Left cardiac atrium (tissue), 4 donors: ENCODE data around the gene NOP9. TPM values are rescaled to one million over a fixed set of nuclear protein-coding genes. Genes with fewer than 3 reads are reported as not detected.
A peak's percentile ranks its signal among the peaks of the same experiment; 100 is the strongest.

Experiments used
- ATAC-seq, 2 donors: fragments of 200-7000 bp; cut with Tn5 transposase; one replicate each; pipeline ENCODE4 v1.9.1; 2020; ENCODE audit warnings: mild to moderate bottlenecking in 2 of 2, moderate library complexity in 2 of 2
- DNase-seq: peaks from one replicate; pipeline ENCODE4 v3.0.0-alpha.2; 2020
- intact Hi-C, 2 donors: fragments of 100-400 bp; cut with DNase I; formaldehyde crosslinking; loops; one replicate each; pipeline versions ENCODE4 v1.14.1 to v1.15.1; 2022 to 2023
- total RNA-seq, 2 donors: library from RNA; stranded (reverse); fragmentation: NEBNext Ultra II Directional; extraction: Animal tissue kit (Norgen Biotek cat#: 25700); gene quantifications; one replicate each; pipeline ENCODE4 v1.2.1, GENCODE V29; 2021
- donor health status: DM: no; HTN: yes; CAD: no.
- donor health status: DM: no; HTN: yes; CAD: no; lungs with severe emphysema.
- donor health status: DM: yes; HTN: yes; CAD: no.
- donor health status: Dilated cardiomyopathy.

Gene NOP9
- total RNA-seq, 2 donors from 2014 or later = 17.5 to 21.7 TPM

DNA sequence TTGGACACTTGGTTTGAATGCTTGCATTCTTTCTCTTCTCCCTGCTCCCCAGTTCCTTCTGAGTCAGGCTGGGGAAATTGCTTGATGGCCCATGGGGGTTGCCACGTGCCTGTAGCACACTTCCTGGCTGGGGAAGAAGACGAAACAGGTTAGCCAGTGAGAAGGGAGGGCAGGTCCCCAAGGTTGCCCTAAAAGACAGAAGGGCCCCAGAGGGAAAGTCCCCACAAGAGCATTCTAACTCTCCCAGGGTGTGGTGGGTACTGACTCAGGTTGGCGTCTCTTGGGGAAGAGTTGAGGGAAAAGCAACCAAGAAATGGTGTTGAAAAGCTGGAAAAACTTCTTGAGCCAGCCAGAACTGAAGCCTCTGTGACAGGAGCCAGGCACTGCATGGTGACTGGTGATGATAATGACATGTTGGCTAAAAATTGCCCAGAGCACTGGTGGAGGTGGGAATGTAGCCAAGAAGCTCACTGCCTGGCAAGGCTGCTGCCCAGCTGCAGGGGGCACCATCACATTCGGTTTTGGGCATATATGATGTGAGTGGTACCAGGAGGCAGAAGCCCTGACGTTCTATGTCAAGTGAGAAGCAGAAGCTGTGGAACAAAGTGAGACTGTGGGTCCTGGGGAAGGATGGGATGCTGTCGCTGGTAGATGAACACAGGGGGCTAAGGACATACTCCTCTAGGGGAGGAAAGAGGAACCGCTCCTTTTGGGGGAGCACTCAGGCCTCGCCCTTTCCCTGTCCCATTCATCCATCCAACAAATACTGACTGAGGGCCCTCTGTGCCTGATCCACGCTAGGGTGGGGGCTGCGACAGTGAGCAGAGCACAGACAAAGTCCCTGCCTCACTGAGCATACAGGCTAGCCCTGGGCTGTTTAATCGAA, 20.1 kb upstream of the NOP9 start:
- DNase-seq (no peak), ATAC-seq (peak; percentile 50 to 78)
- intact Hi-C loops = loop anchor here in 1 of 2 donors (5.0 kb wide), 1 partner anchor 32 kb away; no protein-coding TSS in a partner anchor

DNA sequence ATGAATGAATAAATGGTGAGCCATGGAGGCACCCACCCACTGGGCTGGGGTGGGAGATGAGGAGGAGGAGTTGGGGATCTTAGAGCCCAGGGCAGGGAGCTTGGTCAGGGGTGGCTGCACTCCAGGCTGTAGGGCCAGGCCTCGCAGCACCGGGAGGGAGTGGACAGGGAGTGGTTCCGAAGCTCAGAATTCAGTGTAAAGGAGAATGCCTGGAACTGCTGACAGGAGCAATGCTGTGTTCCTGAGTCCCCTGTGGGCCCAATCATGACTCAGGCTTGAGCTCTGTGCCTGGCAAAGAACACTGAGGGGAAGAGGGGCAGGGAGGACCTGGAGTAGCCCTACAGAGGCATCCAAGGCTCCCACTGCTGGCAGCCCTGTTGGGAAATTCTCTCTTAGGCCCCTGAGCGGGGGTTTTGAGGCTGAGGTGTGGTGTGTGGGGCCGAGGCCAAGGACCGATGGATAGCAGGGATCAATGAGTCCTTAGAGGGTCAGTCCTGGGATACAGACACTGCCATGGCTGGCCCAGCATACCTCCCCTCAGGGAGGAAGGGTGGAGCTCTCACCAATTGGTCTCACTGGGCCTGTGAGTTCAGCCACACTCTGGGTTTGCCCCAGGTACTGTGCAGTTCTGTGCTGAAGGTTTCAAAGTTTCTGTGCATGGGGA, 18.7 kb upstream of the NOP9 start:
- DNase-seq (no peak), ATAC-seq (peak; percentile 6 to 57)
- intact Hi-C loops = loop anchor here in 1 of 2 donors (5.0 kb wide), 1 partner anchor 34 kb away; no protein-coding TSS in a partner anchor

DNA sequence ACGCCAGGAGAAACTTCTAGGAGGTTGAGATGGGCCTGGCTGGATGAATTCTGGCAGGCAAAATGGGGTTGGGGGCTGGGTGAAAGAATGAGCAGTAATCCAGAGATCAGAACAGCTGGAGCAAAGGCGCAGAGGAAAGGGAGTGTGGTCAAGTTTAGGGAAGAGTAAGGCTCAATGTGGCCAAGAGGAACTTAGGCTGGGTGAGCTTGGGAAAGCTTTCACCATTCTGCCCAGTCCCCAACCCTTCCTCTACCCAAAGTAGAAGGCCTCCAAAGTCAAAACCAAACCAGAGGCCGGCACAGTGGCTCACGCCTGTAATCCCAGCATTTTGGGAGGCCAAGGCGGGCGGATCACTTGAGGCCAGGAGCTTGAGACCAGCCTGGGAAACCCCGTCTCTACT, 18.0 kb upstream of the NOP9 start:
- intact Hi-C loops = loop anchor here in 1 of 2 donors (5.0 kb wide), 1 partner anchor 34 kb away; no protein-coding TSS in a partner anchor
- ATAC-seq (no peak), DNase-seq (no peak)

DNA sequence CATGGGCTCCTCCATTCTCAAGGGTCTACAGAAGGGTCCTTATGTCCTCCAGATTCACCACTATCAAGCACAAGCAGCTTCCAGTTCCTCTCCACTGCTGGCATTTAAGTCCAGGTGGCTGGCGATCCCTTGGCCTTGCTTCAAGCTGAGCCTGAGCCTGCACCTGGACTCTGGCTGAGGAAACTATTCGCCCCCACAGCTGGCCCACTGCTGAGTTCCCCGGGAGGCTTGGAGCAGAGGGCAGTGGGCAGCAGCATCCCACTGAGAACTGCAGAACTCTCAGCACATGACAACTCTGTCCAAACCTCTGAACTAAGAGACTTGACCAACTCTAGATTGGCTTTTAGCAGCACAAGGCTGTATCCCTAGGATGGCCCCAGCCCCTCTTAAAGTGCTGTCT, 16.9 kb upstream of the NOP9 start:
- ATAC-seq = no peak
- intact Hi-C loops = loop anchor here in 1 of 2 donors (5.0 kb wide), 1 partner anchor 35 kb away; no protein-coding TSS in a partner anchor
- no peak for DNase-seq

DNA sequence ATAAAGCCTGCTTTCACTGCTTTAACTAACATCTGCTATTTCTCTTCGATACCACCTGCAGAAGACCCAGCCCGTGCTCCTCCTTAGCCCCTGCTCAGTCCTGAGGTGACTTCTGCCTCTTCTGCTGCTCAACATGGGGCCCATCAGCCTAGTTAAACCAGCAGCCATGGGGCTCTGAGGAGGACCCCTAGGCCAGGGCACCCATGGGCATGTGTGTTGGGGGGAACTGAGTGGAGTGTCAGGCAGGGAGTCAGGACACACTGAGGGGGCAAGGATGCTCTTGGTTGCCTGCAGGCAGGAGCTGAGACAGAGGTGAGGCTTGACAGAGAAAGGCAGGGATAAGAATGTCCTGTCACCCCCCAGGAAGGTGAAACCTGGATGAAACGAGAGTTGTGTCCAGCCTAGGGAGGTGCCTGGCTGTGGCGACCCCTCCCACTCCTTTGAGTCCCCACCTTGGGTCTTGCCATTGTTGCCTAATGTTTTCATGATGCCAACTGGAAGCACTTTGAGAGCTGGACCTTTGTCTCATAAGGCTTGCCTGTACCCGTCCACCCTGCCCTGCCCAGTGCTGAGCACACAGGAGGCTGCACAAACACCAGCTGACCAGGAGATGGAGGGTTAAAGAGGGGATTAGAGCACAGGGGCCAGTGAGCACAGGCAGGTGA, 15.7 kb upstream of the NOP9 start:
- no peak for ATAC-seq
- intact Hi-C loops = loop anchor here in 1 of 2 donors (5.0 kb wide), 1 partner anchor 37 kb away; no protein-coding TSS in a partner anchor
- DNase-seq = no peak

DNA sequence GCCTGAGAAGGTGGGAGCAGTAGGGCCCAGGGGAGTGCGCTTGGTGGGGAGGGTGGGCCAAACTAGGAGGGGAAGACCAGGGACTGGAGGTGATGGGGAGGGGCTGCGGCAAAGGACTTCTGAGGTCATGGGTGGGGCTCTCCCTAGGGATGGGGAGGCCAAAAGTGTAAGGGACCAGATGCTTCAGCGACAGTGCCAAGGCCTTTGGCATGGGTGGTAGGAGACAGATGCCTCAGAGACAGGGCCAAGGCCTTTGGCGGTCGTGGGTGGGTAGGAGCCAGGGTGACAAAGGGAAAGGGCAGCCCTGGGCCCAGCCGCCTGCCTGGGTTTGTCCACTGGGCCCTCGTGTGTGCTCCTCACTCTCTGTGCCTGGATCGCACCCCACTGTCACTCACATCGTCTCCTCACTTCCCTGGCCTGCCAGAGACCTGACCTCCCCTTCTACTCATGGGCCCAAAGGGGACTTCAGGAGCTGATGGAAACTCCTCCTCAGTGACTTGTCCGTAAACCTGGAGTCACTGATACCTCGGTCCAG, 15.1 kb upstream of the NOP9 start:
- ATAC-seq = no peak
- intact Hi-C loops = loop anchor here in 1 of 2 donors (5.0 kb wide), 1 partner anchor 37 kb away; no protein-coding TSS in a partner anchor
- no peak for DNase-seq

DNA sequence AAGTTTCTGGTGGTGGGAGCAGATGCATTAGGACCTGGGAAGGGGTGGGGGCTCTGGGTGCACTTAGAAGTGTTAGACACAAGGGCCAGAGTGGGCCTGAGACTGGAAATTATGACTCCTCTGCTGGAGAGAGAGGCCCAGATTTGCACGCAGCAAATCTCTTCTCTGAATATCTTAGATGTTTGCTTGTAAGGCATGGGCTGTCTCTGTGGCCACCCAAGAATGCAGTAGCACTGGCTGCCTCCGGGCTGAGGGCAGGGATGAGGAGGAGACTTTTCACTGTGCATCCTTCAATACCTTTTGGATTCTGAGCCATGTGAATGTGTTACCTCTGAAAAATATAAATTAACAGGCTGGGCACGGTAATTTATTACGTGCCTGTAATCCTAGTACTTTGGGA, 14.3 kb upstream of the NOP9 start:
- DNase-seq (no peak), ATAC-seq (no peak)
- intact Hi-C loops = no loop called here

DNA sequence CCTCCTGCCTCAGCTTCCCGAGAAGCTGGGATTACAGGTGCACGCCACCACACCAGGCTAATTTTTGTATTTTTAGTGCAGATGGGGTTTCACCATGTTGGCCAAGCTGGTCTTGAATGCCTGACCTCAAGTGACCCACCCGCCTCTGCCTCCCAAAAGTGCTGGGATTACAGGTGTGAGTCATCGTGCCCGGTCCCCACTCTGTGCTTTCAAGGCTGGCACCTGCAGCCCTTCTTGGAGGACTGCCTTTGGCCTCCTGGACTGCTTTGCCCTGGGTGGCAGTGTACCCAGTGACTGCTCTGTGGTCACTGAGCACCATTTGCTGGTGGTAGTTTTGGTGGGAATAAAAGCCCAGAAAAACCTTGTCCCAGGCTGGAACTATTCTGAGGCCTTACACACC, 12.7 kb upstream of the NOP9 start:
- intact Hi-C loops = no loop called here
- DNase-seq = no peak
- no peak for ATAC-seq

DNA sequence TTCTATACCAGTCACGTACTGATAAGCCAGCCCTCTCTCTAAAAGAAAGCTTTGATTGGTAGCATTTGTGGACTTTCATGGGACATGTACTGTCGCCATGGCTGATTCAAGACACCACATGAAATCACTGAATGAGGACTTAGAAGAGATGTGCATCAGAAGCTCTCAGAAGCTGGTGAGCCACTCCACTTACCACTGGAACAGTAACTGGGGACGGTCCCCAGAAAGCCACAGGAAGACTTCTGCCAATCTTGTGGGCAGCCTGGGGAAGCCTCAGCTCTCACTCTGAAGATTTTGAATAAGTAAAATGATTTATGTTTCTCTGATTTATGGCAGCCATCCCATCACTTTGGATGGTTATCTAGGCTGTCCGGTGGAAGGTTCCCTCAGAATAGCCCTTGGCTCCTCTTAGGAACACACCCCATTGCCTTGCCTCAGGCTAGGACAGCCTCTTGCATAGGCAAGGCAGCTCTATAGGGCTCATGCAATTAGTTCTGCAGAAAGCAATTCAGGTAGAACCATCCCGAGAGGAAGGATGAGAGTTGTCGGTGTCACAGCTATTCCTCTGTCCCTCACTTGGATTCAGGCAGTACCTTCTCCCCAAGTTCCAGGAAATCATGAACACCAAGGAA, 9.9 kb upstream of the NOP9 start:
- ATAC-seq (no peak), DNase-seq (no peak)
- intact Hi-C loops = no loop called here

DNA sequence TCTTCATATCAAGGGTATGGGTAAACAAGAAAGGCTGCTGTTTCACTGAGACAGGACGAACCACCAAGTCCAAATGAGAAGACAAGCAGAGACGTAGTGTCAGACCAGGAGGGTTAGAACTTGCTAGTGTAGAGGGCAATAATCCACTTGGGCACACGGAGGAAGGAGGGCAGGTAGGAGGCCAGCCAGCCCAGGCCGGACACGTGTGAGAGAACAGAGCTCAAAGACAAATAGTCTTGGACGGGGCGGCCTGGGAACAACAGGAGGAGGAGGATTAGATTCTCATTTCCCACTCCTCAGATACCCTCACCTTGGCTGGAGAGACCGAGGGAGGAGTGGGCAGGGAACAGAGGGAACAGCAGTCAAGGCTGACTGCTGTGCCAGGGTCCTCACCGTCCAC, 8.9 kb upstream of the NOP9 start:
- intact Hi-C loops = no loop called here
- ATAC-seq = no peak
- no peak for DNase-seq

DNA sequence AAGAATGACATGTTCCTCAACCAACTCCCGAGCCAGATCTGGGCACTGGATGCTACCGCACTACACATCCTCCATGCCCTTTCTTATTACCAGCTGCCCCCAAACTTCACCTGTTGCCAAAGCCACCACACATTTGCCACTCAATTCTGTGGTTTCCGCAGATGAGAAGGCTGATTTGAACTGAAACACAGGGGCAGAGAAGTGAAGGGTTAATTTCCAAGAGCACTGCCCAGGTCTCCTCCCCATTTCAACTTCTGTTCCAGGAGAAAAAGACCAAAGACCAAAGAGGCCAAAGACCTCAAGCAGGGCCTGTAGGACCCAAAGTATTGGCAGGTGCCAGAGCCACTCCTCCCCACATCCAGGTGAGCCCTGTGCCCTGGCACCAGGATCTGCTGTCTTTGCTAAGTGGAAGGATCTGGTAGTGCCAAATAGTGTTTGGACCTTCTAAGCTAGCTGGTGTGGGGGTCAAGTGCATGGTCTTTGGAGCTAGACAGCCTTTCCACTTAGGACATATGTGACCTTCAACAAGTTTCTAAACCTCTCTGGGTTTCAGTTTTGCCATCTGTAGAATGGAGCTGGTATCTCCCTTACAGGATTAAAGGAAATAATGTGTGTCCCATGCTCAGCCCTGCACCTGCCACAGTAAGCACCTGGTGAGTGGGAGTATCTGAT, 8.1 kb upstream of the NOP9 start:
- intact Hi-C loops = no loop called here
- no peak for DNase-seq
- no peak for ATAC-seq

DNA sequence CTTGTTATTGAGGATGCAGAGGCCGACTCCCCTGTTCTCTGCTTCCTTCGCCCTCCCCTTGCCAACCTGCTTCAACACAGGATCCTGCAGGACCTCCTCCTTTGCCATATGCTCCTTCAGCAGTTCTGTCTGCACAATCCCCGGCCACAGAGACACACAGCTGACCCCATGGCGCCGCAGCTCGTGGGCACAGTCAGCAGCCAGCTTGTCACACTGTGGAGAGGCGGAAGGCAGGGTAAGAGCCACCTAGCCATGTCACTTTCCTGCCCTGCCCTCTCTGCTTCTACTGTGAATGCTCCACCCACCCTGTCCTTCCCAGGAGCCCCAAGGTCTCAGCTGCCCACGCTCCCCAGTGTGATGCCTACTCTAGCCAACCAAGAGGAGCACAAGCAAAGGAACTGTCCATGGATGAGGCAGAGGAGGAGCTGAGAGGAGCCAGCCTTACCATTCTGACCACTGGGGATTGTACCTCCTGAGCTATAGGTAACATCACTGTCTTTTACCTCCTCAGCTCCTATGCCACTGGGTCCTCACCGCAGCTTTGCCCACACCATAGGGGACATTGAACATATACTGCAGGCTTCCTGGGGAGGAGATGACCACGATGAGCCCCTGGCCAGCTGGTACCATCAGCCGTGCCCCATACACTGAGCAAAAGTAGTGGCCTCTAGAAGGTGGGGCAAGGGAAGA, 7.4 kb upstream of the NOP9 start:
- no peak for DNase-seq
- intact Hi-C loops = no loop called here
- ATAC-seq = no peak

DNA sequence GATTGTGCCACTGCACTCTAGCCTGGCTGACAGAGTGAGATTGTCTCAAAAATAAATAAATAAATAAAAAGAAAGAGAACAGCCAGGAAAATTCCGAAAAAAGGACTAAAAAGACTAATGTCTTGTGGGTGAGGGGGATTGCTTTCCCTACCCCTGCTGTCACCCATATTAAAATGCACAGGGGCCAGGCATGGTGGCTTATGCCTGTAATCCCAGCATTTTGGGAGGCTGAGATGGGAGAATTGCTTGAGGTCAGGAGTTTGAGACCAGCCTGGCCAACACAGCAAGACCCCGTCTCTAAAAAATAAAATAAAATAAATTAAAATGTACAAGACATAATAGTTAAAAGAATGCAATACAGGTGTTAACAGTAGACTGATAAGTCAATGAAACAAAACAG, 6.1 kb upstream of the NOP9 start:
- DNase-seq (no peak), ATAC-seq (no peak)
- intact Hi-C loops = no loop called here

DNA sequence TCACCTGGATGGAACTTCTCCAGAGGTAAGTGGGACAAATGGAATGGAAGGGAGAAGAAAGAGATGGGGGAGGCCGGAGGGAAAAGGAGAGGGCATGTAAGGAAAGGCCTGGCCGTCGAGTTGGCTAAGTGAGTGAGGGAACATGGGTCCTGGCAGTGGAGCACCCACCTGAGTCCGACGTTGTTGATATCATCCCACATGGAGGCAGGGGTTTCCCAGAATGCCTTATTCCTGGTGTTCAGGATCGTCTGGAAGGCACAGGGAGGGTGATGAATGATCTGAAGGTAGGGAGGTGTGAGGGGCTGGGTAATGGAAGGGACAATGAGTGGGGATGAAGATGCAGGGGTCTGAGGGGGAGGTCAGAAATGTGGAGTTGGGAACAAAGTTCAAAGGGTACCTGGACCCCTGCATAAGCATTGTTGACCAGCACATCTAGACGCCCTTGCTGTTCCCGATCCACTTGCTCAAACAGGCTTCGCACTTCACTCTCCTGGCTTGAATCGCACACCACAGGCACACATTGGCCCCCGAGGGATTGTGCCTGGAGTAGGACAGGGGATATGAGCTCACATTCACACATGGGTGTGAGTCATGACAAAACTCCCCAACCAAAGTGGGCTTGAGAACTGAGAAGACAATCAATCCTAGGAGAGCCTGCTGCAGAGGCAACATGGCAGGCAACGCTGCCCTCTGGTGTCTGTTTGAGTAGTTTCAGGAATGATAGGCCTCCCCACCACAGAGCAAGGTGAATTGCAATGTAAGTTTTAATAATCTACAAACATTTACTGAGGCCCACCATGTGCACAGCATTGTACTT, 3.1 kb upstream of the NOP9 start:
- peak; percentile 55 to 71 for ATAC-seq
- intact Hi-C loops = loop anchor here in 1 of 2 donors (1.0 kb wide), 1 partner anchor 53 kb away; no protein-coding TSS in a partner anchor
- DNase-seq = peak; percentile 69

DNA sequence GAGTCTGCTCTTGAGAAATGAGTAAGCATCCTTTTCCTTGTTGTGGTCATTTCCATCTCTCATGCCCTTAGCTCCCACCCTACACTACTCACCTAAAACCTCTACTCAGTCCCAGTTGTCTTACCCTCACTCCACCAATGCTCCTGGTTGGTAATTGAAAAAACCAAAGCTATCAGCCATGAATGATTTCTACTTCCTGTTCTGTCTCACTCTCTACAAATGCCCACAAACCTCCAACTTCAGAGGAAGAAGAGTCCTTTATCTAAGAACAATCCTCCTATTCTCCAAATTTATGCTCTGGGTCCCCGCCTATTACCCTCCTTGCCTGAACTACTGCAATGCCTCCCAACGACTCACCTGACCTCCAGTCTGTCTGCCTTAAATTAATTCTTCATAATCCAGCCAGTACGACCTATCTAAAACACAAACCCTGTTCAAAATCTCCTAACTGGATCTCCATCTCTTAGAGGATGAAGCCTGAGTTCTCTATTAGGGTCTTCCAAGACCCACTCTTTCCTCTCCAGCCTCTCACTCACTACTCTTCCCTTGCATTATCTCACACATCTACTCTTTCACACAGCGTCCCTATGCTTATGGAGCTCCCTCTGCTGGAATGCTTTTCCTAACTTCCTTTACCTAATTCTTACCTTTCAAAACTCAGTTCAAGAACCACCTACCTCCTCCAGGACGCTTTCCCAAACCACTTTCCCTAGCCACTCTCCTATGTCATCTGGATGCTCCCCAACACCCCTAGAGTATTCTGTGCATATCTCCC, 2.3 kb upstream of the NOP9 start:
- intact Hi-C loops = no loop called here
- DNase-seq (no peak), ATAC-seq (peak in 1 of 2 donors; percentile 9)

DNA sequence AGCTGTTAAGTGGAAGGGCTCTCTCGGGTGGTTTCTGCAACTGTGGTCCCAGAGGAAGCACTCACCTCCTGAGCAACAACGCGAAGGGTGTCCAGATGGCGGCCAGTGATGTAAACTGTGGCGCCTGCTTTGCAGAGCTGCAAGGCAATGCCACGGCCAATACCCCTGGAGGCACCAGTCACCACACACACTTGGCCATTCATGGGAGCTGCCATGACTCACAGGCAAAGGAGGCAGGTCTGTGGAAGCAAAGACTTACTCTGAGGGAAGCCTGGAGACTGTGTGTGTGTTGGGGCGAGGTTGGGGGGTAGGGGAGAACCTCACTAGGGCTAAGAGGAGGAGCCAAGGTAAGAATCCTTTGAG, 777 bp upstream of the NOP9 start:
- DNase-seq = no peak
- intact Hi-C loops = no loop called here
- ATAC-seq = peak in 1 of 2 donors; percentile 24
